IPS-11a (cell line): ENCODE measurements around the gene CALML4.
"Not testable (repeated sequence)": the region's sequence is repeated elsewhere in the genome, so short reads cannot be mapped to it uniquely, and the experiment has no call there.

Experiments
- H3K4me3 ChIP-seq: one replicate; pipeline ENCODE4 v1.5.1; 2013; ENCODE audit warnings: low read depth, low read length, control low read depth

Gene CALML4

GRCh38 chr15:68225442-68225841 lies 20.3 kb upstream of the CALML4 start:
- not testable (repeated sequence) for H3K4me3 ChIP-seq

- H3K4me3 ChIP-seq, result no peak overlapping the region
Measured at GRCh38 chr15:68224546-68225250, 19.6 kb upstream of the CALML4 start.

GRCh38 chr15:68224108-68224507 lies 19.0 kb upstream of the CALML4 start:
- H3K4me3 ChIP-seq, result no peak overlapping the region

GRCh38 chr15:68223171-68223570 lies 18.0 kb upstream of the CALML4 start:
- no peak overlapping the region for H3K4me3 ChIP-seq

GRCh38 chr15:68222432-68222743 lies 17.3 kb upstream of the CALML4 start:
- not testable (repeated sequence) for H3K4me3 ChIP-seq

GRCh38 chr15:68221530-68222431 lies 16.6 kb upstream of the CALML4 start:
- not testable (repeated sequence) for H3K4me3 ChIP-seq

GRCh38 chr15:68220967-68221366 lies 15.8 kb upstream of the CALML4 start:
- no peak overlapping the region for H3K4me3 ChIP-seq

- H3K4me3 ChIP-seq, result no peak overlapping the region
Measured at GRCh38 chr15:68220489-68220888, 15.4 kb upstream of the CALML4 start.

- H3K4me3 ChIP-seq, result no peak overlapping the region
Measured at GRCh38 chr15:68218847-68219798, 14.0 kb upstream of the CALML4 start.

- H3K4me3 ChIP-seq, result no peak overlapping the region
Measured at GRCh38 chr15:68218331-68218730, 13.2 kb upstream of the CALML4 start.

- H3K4me3 ChIP-seq, result no peak overlapping the region
Measured at GRCh38 chr15:68217341-68217740, 12.2 kb upstream of the CALML4 start.

- H3K4me3 ChIP-seq, result no peak overlapping the region
Measured at GRCh38 chr15:68214838-68215254, 9.7 kb upstream of the CALML4 start.

GRCh38 chr15:68213991-68214837 lies 9.1 kb upstream of the CALML4 start:
- H3K4me3 ChIP-seq, result no peak overlapping the region

GRCh38 chr15:68213491-68213845 lies 8.3 kb upstream of the CALML4 start:
- H3K4me3 ChIP-seq, result not testable (repeated sequence)

- no peak overlapping the region for H3K4me3 ChIP-seq
Measured at GRCh38 chr15:68211656-68212320, 6.7 kb upstream of the CALML4 start.

GRCh38 chr15:68210821-68211655 lies 5.9 kb upstream of the CALML4 start:
- H3K4me3 ChIP-seq, result no peak overlapping the region

GRCh38 chr15:68210409-68210756 lies 5.3 kb upstream of the CALML4 start:
- no peak overlapping the region for H3K4me3 ChIP-seq

- no peak overlapping the region for H3K4me3 ChIP-seq
Measured at GRCh38 chr15:68209735-68210408, 4.7 kb upstream of the CALML4 start.

- no peak overlapping the region for H3K4me3 ChIP-seq
Measured at GRCh38 chr15:68209272-68209671, 4.1 kb upstream of the CALML4 start.
